Measurements from ENCODE around the gene MAP3K13. TPM values are rescaled to one million over a fixed set of nuclear protein-coding genes. Genes with fewer than 3 reads are reported as not detected.

MAP3K13 gene
- total RNA-seq, 1 experiment from 2014 or later: 24.4 TPM

DNA sequence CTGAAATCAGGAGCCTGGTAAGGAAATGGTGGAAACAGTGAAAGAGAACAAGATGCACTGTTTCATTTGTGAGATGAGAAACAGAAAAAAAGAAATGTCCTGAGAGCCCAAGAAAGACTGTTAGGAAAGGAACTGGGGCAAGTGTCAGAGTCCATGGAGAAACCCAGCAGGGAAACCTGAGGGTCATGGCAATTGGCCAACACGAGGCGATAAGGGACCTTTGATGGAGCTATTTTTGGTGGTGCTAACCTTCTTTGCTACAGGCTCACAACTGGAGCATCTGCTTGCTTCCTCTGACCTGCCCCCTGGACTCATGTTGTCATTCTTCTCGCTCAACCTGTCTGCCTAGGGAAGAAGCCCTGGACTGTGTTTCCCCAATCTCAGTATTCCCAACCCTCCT, 140.1 kb downstream of the MAP3K13 start:
- H3K4me2 ChIP-seq (ENCODE audit: low read length): no peak overlapping the region
- no peak for TF ChIP-seq EZH2 (IDR thresholded peaks at IDR 0.05; ENCODE audit: low read length, unreplicated experiment)
- DNase-seq (no peak), ATAC-seq (no peak)
- CTCF ChIA-PET: no interaction called here
- H3F3A ChIP-seq (ENCODE audit: low read length, unreplicated experiment): no peaks in the 10 kb centered on the region
- H3K27ac ChIP-seq (ENCODE audit: low read length): no peak overlapping the region
- H3K79me2 ChIP-seq (ENCODE audit: low read length): peaks cover 7% of the 10 kb centered on the region
- intact Hi-C loops (cut with micrococcal nuclease): no loop called here
- no peaks in the 10 kb centered on the region for H3K36me3 ChIP-seq (ENCODE audit: low read depth, low read length)
- peaks cover 11% of the 10 kb centered on the region for H3K4me1 ChIP-seq (ENCODE audit: insufficient read depth, low read length)
- H3K4me3 ChIP-seq (ENCODE audit: low read length): no peak overlapping the region
- no TSS peak for BruUV-seq (replicated peaks)
- no peak overlapping the region for H2AFZ ChIP-seq (ENCODE audit: low read length)
- POLR2A ChIA-PET (ENCODE audit: unreplicated experiment): no interaction called here
- H3K9ac ChIP-seq (ENCODE audit: low read length): no peak overlapping the region
- no peaks in the 10 kb centered on the region for H4K20me1 ChIP-seq (ENCODE audit: low read length)
- H3K9me2 ChIP-seq (replicated peaks; ENCODE audit: low read length): no peaks in the 10 kb centered on the region
- no peaks in the 10 kb centered on the region for H3K27me3 ChIP-seq (ENCODE audit: low read length)
- H3K9me3 ChIP-seq (ENCODE audit: low read length): no peaks in the 10 kb centered on the region

DNA sequence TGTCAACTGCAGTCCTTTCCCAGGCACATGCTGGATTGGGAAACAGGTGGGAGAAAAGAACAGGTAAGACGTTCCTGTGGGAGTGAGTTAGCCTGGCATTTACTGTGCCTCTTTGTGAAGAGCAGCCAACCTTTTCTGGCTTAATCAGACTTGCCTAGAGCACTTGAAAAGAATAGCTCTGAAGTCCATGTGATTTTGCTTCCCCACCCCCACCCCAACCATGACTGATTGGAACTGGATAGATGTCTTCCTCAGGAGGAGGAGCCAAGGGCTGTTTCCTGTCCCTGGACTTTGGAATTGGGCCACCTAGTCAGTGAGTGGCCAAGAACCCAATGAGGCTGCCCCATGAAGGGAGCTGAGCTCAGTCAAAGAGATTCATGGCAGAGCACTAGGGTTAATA, 140.6 kb downstream of the MAP3K13 start:
- ChIA-PET POLR2A (ENCODE audit: unreplicated experiment) (no interaction called here), CTCF (no interaction called here)
- no peaks in the 10 kb centered on the region for H3K9me3 ChIP-seq (ENCODE audit: low read length)
- ATAC-seq: no peak
- no peaks in the 10 kb centered on the region for H3F3A ChIP-seq (ENCODE audit: low read length, unreplicated experiment)
- intact Hi-C loops (cut with micrococcal nuclease): no loop called here
- no peaks in the 10 kb centered on the region for H3K9me2 ChIP-seq (replicated peaks; ENCODE audit: low read length)
- no peak overlapping the region for H2AFZ ChIP-seq (ENCODE audit: low read length)
- no peak overlapping the region for H3K9ac ChIP-seq (ENCODE audit: low read length)
- no peak overlapping the region for H3K4me2 ChIP-seq (ENCODE audit: low read length)
- no peaks in the 10 kb centered on the region for H3K36me3 ChIP-seq (ENCODE audit: low read depth, low read length)
- H3K79me2 ChIP-seq (ENCODE audit: low read length): peaks cover 2% of the 10 kb centered on the region
- H4K20me1 ChIP-seq (ENCODE audit: low read length): no peaks in the 10 kb centered on the region
- H3K4me3 ChIP-seq (ENCODE audit: low read length): no peak overlapping the region
- no peaks in the 10 kb centered on the region for H3K27me3 ChIP-seq (ENCODE audit: low read length)
- TF ChIP-seq EZH2 (IDR thresholded peaks at IDR 0.05; ENCODE audit: low read length, unreplicated experiment) (no peak), EZH2phosphoT487 (IDR thresholded peaks at IDR 0.05; ENCODE audit: borderline replicate concordance, low read length) (no peak)
- TF ChIP-seq, protein P1, sequence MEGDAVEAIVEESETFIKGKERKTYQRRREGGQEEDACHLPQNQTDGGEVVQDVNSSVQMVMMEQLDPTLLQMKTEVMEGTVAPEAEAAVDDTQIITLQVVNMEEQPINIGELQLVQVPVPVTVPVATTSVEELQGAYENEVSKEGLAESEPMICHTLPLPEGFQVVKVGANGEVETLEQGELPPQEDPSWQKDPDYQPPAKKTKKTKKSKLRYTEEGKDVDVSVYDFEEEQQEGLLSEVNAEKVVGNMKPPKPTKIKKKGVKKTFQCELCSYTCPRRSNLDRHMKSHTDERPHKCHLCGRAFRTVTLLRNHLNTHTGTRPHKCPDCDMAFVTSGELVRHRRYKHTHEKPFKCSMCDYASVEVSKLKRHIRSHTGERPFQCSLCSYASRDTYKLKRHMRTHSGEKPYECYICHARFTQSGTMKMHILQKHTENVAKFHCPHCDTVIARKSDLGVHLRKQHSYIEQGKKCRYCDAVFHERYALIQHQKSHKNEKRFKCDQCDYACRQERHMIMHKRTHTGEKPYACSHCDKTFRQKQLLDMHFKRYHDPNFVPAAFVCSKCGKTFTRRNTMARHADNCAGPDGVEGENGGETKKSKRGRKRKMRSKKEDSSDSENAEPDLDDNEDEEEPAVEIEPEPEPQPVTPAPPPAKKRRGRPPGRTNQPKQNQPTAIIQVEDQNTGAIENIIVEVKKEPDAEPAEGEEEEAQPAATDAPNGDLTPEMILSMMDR (conservative IDR thresholded peaks at IDR 0.05; ENCODE audit: low read depth, low read length): no peak
- peaks cover 11% of the 10 kb centered on the region for H3K4me1 ChIP-seq (ENCODE audit: insufficient read depth, low read length)
- no peak overlapping the region for H3K27ac ChIP-seq (ENCODE audit: low read length)
- no peak for DNase-seq
- no TSS peak for BruUV-seq (replicated peaks)

DNA sequence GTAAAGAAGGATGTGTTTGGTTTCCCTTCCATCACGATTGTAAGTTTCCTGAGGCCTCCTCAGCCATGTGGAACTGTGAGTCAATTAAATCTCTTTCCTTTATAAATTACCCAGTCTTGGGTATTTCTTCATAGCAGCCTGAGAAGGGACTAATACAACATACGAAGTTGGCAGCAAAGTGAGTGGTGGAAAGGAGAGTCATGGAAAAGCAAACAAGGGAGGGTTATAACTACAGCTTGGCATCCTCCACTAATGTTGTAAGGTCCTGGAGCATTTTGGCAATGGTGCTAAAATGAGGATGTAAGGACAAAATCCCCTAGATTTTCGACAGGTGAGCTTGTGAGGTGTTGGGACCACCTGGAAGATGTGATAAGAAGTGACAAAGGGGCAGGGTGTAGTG, 141.7 kb downstream of the MAP3K13 start:
- intact Hi-C loops (cut with micrococcal nuclease): no loop called here
- H3K4me2 ChIP-seq (ENCODE audit: low read length): no peak overlapping the region
- H3F3A ChIP-seq (ENCODE audit: low read length, unreplicated experiment): no peaks in the 10 kb centered on the region
- no peaks in the 10 kb centered on the region for H3K36me3 ChIP-seq (ENCODE audit: low read depth, low read length)
- CTCF ChIA-PET: no interaction called here
- H3K27ac ChIP-seq (ENCODE audit: low read length): peak overlapping the region; percentile 51
- H3K4me1 ChIP-seq (ENCODE audit: insufficient read depth, low read length): peaks cover 5% of the 10 kb centered on the region
- TF ChIP-seq EZH2 (IDR thresholded peaks at IDR 0.05; ENCODE audit: low read length, unreplicated experiment) (no peak), EZH2phosphoT487 (IDR thresholded peaks at IDR 0.05; ENCODE audit: borderline replicate concordance, low read length) (no peak)
- TF ChIP-seq, protein P1 (conservative IDR thresholded peaks at IDR 0.05; ENCODE audit: low read depth, low read length): no peak
- ATAC-seq (peak; percentile 97), DNase-seq (peak; percentile 76)
- no peaks in the 10 kb centered on the region for H3K9me2 ChIP-seq (replicated peaks; ENCODE audit: low read length)
- no peaks in the 10 kb centered on the region for H4K20me1 ChIP-seq (ENCODE audit: low read length)
- BruUV-seq (replicated peaks): no TSS peak
- no peaks in the 10 kb centered on the region for H3K9me3 ChIP-seq (ENCODE audit: low read length)
- no peak overlapping the region for H3K4me3 ChIP-seq (ENCODE audit: low read length)
- peak overlapping the region; percentile 31; the same call in 1 of the 2 replicates for H2AFZ ChIP-seq (ENCODE audit: low read length)
- no peaks in the 10 kb centered on the region for H3K79me2 ChIP-seq (ENCODE audit: low read length)
- H3K27me3 ChIP-seq (ENCODE audit: low read length): no peaks in the 10 kb centered on the region
- POLR2A ChIA-PET (ENCODE audit: unreplicated experiment): interaction anchor here (0.7 kb wide), 1 partner anchor 154 kb away, joined by 3 read pairs; no protein-coding TSS in a partner anchor
- no peak overlapping the region for H3K9ac ChIP-seq (ENCODE audit: low read length)
